HG03280 (cell line): ENCODE results near the gene GOLGA6C.
"Not testable (repeated sequence)": the region's sequence is repeated elsewhere in the genome, so short reads cannot be mapped to it uniquely, and the experiment has no call there.

Experiments
- ATAC-seq: cut with Tn5 transposase; IDR thresholded peaks from one replicate; pipeline ENCODE4 v1.9.1; 2021; ENCODE audit warnings: mild to moderate bottlenecking, moderate library complexity; ENCODE audit not compliant: unreplicated experiment

The GOLGA6C gene

DNA sequence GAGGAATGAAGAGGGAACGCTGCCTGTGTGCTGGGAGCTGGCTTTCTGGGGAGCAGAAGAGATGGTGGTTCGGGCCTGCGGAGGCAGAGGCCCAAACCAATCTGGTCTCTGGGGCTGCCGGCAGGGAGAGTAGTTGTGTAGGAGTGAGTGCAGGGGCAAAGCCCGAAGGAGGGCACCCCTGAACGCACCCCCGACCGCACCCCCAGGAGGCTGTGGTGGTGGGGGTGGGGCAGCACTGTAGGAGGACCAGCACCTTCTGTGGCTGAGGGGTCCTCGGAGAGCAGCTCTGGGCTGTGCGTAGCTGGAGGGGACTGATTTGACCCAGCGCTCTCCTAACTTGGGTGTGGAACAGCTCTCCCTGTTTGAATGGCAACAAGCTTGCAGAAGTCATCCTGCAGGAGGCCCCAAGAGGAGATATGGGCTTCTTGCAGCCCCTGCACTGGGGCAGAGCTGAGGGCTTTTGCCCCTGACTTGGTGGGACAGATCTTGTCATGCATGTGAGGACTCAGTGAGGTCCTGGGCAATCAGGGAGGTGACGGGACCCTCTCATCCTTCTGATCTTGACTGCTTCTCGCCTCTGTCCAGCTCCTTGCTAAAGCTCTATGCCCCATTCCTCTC lies 30.4 kb upstream of the GOLGA6C start:
- no peak for ATAC-seq

DNA sequence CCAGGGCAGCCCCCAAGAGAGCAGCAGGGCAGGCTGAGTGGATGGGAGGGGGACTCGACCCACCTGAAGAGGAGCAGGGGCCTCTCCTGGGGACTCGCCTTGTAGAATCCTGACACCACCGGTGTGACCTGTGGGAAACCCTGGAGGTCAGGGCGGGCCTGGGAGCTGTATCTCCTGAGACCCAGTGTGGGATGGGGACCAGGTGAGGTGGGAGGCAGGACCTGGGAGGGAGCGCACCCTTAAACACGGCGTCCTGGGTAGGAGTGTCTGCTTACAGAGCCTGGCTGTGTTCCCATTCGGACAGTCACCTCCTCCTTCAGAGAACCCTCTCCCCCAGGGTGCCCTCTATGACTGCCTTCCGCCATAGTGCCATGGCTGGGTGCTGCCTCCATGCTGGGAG lies 29.3 kb upstream of the GOLGA6C start:
- ATAC-seq, result no peak

DNA sequence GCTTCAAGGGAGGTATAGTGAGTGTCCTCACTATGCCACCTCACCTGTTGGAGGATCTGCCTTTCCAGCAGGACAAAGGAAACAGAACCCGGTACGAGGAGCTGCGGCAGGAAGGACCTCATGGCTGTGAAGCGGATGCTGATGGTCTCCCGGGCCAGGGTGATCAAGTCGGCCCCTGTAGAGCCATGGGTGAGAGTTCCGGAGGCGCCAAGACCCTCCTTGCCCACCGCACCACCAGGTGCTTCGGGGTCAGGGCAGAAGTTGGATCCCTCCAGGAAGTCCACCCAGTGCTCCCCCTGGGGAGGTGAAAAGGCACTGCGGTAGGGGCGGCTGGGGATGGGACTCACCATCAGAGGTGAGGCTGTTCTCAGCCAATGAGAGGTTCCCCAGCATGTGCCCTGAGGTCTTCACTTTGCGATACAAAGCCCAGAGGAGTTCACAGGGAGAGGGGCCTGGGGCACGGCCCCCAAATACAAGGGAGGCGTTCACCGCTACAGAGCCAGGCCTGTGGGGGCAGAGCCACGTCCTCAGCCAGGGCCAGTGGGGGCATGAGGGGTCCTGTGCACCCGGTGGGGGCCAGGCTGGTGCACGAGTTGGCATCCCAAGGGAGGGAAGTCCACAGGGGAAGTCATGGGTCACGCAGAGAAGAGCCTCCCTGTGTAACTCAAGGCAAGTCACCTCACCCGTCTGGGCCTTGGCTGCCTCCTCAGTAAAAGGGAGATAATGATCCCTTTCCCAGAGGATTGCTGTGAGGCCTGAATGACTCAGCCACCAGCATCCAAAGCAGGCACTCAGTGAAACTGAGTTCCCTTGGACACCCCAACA lies 28.7 kb upstream of the GOLGA6C start:
- ATAC-seq, result no peak

DNA sequence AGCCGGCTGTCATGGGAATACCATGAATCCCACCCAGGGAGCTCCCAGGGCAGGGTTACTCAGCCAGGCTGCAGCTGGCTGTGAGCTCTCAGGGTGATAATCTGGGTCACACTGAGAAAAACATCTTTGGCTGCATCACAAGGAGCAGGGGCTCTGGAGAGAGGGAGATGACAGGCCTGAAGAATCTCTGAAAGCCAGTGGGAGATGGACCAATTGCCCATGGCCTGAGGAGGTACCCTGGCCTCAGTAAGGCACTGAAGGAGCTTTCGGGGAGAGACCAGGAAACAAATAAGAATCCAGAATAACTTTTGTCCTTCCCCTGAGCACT lies 28.2 kb upstream of the GOLGA6C start:
- ATAC-seq, result no peak

DNA sequence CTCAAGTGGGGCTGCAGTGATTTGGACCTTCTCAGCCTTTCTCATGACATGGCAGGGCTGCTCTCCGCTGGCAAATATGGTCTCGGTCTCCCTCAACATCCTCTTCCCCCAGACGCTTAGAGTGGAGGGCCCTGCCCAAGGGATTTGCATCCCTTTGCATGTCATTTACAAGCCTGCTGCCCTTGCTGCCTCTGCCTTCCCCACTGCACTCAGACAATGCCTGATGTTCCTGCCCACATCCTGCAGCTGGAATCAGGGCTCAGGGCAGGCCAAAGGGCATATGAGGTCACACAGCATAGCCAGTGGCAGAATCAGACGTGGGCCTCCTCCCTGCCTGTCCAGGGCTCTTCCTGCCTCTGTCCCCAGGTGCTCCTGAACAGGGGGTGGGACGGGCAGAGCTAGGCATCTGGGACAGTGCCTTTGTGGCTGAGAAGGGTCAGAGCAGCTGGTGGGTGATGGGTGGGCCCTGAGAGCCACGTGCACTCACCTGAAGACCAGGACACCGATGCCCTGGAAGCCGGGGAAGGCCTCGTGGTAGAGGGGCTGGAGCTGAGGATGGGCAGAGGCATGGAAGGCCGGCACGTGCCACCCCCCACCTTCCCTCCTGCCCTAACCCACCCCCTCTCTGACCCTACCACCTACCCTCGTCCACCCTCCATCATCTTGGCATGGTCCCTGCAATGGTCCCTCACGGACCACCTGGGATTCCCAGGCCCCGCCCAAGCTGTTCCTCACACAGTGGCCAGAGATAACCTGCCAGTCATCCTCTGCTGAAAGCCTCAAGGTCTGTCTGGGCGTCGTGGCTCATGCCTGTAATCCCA lies 27.4 kb upstream of the GOLGA6C start:
- no peak for ATAC-seq

DNA sequence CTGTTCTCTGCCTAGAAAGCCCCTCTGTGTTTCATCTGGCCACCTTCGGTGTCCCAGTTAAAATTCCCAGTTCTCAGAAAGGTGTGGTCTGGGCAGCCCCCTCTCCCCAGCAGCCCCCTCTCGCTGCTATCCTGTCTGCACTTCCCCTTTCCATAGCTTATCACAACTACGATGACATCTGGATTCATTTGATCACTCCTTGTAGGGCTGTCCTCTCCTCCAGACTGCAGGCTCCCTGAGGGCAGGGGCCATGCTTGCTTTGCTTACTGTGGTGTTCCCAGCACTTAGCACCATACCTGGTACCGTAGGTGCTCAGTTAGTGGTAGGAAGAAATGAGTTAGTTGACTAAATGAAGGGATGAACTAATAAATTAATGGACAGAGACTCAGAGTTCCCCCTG lies 26.3 kb upstream of the GOLGA6C start:
- no peak for ATAC-seq

DNA sequence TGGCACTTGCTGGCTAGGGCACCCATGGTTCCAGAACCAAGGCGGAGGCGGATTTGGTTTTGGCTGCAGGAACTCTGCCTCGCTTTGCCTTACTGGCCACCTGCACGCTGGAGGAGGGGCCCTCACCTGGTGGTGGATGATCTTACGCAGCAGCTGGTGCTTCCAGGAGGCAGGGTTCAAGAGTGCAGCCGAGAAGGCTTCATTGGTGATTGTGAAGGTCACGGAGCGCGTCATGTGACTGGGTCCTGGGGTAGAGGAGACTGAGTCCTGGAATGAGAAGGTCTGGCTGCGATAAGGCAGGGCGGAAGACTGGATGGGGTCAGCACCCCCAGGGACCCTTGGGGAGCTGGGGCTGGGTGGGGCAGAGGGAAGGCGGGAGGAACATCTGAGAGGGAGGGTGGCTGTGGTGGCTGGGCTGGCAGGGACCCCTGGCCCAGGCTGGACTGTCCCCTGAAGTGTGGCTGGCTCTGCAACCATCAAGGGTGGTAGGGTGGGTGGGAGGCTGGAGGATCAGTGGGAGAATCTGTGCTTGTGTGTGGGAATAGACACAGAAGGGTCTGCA lies 25.8 kb upstream of the GOLGA6C start:
- ATAC-seq, result no peak

DNA sequence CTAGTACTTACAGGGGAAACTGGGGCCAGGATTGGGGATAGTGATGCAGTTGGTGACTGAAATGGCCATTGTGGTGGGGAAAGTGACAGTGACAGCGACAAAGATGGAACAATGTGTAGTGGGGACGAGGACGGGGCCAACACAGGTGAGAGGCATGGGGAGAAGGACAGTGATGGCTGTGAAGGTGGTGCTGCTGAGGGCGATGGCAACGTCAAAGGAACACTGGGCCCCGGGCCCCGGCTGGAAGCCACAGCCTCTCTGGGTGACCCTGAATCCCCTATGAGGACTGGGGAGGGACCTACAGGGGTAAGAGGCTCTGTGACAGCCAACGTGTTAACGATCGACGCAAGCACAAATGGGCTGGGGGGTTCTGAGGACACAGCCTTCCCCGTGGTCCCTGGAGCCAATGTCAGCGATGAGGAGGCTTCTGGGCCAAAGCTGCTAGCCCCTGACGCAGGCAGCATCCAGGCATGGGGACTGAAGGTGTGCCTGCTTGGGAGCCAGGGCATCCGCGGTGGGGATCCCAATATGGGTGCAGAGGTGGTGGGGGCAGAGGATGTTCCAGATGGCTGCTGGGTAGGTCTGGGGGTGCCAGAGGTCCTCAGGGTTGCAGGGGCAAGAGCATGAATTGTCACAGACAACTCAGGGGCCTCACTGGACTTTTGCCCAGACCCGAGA lies 25.2 kb upstream of the GOLGA6C start:
- ATAC-seq, result no peak

DNA sequence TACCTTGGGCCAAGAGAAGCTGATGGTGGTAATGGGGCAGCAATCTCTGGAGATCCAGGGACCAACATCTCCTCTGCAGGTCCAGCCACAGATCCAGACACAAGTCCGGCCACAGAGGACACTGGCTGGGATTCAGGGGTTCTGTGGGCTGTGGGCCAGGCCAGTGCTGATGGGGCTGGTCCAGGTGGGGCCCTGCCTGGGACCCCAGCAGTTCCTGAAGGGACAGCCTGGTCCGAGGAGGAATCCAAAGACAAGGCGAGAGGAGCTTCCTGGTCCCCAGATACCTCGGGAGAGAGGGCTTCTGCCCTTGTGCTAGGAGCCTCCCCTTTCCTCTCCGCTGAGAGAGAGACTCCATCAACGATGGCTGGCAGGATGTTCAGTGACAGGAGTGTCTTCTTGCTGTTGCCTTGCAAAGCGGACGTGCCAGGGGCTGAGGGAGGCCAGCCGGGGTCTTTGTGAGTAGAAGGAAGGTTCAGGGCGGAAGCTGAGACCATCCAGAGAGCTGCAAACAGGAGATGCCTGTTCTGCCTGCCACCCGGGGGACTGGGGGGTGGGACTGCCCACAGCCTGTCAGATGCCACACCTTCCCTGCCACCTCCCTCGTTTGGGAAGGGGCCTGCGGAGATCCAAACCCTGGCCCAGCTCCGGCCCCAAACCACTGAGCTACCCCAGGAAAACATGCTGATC lies 24.5 kb upstream of the GOLGA6C start:
- no peak for ATAC-seq

DNA sequence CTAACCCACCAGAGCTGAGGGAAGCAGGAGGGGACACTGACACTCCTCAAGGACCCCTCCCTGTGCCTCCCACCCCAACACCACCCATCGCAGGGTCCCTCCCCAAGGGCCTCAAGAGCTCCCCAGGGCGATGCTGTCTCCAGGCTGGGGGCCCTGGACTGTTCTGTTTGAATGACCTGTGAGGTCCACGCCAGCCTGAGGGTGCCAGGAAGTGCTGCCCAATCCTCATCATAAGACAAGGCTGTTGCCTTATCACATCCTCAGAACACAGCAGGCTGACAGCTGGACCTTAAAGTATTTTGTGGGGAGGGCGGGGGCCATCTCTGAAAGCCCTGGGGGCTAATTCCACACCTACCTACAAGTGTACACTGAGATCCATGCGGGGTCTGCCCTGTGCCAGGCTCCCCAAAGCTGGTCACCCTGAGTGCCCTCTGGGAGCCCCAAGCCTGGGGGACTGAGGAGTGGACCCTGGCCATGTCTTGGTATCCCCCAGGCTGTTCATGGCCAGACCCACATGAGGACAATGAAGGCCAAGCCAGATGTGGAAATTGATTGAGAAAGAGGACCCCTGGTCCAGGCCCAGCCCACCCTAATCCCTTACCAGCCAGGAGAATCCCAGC lies 23.8 kb upstream of the GOLGA6C start:
- ATAC-seq, result no peak

DNA sequence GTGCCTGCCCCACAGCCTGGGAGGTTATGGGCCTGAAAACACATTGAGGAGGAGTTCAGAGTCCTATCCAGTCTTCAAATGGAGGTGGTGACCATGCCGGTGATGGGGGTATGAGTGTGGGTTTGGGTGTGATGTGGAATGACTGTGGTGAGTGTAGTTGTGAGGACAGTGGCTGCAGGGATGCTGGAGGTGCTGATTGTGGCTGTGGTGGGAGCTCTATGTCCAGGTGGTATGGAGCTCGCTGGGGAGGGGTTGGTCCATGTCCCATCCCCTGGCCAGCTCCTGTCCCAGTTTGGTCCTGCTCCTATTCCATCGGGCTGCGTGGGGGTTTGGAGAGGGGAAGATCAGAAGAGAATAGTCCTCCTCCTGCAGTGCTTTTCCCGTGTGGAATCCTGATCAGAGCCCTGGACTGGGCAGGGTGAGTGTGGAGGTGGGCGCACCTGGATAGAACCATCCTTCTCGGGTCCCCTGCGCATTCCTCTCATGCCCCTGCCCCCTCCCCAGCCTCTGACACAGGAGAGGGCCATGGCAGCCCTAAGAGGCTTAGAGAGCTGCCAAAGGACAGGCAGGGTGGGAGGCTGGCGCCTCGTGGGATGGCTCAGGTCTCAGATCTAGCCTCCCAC lies 23.0 kb upstream of the GOLGA6C start:
- ATAC-seq, result no peak

DNA sequence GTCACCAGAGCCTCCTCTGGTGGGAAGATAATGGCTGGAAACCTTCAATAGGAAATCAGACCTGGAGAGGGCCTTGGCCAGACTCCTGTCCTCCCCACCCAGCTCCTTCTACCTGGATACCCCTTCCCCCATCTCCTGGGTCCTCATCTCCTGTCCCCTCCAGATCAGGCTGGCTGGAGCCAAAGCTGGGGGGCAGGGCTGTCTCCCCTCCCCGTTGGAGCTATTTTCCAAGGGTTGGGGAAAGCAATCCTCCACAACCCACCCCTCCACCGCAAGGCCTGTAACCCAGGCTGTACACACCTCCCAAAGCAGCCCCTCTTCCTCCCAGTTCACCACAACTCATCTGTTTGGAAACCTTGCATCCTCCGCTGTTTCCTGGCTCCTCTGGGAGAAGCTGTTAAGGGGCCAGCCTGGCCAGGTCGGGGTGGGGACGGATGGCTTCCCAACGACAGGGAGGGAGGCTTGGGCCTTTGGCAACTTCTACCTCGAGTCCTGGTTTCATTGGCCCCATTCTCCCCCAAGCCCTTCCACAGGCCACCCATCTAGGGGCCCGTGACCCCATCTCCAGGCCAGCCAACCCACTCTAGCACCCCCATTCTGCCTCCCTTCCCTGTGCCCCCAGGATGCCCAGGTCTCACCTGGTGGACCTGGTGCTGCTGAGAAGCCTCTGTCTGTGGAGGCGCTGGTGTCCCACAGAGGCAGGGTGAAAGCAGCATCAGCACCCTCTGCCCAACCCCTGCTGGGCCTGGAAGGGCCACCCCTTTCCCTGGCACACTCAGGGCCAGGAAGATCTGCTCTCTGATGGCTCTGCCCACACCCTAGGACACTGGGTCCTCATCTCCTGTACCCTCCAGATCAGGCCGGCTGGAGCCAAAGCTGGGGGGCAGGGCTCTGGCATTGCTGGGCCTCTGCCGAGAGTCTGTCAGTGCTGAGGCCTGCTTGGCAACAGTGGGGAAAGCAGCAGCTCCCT lies 22.1 kb upstream of the GOLGA6C start:
- no peak for ATAC-seq

DNA sequence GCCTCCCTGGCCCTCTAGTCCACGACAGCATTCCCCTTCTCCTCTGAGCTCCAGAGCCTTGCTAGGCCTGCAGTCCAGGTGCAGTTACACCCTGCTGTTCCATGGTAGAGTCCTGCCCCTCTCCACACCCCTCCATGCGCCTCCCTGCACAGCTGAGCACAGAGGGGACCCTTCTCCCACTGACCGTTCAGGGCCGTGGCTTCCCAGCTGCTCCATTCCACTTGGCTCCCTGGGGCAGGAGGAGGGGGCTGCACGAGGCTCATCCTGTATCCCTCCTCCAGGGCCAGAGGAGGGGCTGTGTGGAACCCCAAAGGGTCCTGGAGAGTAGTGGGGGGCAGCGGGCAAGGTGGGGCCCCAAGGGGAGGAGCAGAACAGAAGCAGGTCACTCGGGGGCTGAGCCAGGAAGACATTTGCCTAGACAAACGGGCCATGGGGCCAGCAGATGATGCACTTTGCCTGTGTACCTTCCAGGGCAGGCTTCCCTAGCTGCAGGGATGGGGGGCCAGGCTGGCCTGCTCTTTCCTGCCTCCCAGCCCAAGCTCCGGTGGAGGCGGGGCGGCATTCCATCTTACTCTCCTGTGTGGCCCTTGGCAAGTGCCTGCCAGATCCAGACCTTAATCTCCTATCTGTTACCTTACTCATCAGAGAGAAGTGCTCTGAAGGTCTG lies 20.7 kb upstream of the GOLGA6C start:
- ATAC-seq, result no peak

DNA sequence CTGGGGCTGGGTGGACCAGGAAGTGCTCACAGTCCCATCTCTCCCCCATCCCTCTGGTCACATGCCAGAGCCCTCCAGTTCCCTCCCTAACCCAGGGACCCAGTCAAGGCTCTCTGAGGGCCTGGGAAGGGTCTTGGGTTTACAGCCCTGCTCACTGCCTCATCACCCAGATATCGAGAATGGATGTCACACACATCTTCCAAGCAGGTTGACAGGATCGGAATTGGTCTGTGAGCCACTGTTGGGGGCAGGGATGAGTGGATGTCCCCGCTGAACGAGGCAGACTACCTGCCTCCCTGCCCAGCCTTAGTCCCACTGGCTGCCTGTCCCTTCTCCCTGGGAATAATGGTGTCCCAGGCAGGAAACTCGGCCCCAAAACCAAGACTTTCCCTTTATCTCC lies 20.0 kb upstream of the GOLGA6C start:
- ATAC-seq, result no peak

DNA sequence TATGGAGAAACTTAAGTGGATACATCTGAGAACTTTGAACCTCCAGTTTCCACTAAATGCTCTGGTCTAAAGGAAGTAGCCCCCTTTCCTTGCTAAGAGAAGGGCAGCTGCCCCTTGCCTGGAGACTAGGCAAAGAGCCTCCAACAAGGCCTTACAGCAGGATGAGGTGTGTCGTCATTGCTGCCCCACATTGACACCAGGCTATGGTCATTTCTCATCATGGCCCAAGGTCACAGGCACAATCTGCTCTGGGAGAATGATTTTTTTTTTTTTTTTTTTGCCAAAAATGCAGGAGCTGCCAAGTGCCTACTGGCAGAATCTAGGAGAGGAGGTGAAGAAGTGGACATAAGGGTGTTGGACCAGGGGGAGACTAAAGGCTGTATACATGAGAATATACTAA lies 12.4 kb upstream of the GOLGA6C start:
- not testable (repeated sequence) for ATAC-seq

DNA sequence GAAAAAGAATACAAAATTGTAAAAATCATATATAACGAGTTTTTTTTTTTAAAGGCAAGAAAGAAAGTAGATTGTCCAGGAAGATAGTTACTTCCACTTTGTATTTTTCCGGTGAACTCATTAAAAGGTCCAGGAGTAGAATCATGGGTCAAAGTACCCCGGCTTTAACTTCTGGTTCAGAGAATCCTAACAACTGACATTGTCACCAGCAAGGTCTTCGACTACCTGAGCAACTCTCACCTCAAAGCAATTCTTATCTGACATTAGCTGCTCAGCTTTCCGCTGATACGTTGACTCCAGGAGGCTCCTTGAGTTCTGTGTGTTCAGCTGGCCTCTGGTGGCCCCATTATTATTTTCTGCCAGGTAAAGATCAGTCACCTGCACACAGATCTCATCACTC lies 9.1 kb upstream of the GOLGA6C start:
- ATAC-seq, result not testable (repeated sequence)

DNA sequence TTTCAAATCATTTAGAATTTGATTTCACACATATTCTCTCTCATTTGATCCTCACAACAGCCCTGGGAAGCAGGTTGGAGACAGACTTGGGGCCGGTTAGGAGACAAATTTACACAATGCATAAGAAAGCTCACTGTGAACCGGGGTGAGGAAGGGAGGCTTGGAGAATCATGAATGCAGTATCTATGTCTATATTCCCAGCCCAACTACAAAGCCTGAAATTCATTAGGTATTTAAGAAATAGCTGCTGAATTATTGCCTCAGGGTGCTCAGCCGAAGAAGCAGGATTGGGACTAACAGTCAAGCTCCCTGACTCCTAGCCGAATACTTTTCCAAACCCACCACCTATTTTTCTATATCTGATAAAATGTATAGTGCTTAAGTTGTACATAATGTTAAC lies 8.4 kb upstream of the GOLGA6C start:
- no peak for ATAC-seq

DNA sequence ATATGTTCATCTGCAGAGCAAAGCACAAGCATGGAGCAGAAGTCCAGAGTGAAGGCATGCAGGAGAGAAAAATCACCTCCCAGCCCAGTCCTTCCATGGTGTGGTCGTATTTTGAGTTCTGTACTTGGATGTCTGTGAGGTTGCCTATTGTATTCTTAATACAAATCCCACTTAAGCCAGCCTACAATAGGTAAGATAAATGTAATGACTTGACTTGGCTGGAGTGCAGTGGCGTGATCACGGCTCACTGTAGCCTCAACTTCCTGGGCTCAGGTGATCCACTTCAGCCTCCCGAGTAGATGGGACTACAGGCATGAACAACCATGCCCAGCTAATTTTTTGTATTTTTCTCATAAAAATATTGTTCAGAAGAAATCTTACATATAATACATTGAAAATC lies 6.8 kb upstream of the GOLGA6C start:
- ATAC-seq, result not testable (repeated sequence)
